ENCODE results near the gene NNAT.

GRCh38 chr20:37525810-37526209 is 4.8 kb downstream of the NNAT start:
- TF ChIP-seq CTCF (conservative IDR thresholded peaks at IDR 0.05) = no peak
- no peak for TF ChIP-seq ZFX (IDR thresholded peaks at IDR 0.05)
